SHP77 (cell line): ENCODE measurements around the gene SERTAD2.

Experiments used
- DNase-seq, 2 experiments: peaks; one replicate each; lab custom pipeline; 2025; lab: John Stamatoyannopoulos, UW

SERTAD2 gene

DNA sequence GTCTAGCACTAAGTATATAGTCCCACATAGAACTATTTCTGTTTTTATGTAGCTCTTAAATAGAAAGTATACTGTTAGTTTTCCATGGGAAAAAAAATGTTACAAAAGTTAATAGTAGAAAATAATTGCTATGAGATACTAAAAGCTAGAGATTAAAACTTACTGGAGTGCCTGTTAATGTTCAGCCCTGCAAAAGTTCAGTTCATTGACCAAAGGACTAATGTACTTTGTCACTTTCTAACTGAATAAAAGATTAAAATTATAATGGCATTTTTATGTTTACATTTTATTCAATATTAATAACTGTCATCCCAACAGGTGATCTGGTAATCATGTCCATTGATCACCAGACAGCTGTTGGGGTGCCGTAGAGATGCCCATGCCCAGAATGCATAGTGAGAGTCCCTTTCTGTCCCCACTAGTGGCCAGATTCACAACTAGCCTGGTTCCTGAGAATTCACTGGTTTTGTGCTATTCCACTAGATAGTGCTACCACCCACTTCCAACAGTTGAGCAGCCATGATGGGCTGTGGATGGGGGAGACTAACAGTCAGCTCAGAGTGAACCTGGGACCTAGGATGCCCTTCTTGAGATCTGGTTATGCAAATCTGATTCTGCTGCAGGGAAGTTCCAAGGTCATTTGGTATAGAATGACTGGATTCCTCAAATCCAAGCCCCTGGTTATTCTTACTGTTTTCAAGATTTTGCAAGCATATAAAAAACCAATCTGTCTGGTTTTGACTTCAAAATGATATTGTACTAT lies 71.8 kb downstream of the SERTAD2 start:
- DNase-seq: peak in 1 of 2 experiments; percentile 4
